ENCODE measurements around the gene BARHL1.

Gene BARHL1

DNA sequence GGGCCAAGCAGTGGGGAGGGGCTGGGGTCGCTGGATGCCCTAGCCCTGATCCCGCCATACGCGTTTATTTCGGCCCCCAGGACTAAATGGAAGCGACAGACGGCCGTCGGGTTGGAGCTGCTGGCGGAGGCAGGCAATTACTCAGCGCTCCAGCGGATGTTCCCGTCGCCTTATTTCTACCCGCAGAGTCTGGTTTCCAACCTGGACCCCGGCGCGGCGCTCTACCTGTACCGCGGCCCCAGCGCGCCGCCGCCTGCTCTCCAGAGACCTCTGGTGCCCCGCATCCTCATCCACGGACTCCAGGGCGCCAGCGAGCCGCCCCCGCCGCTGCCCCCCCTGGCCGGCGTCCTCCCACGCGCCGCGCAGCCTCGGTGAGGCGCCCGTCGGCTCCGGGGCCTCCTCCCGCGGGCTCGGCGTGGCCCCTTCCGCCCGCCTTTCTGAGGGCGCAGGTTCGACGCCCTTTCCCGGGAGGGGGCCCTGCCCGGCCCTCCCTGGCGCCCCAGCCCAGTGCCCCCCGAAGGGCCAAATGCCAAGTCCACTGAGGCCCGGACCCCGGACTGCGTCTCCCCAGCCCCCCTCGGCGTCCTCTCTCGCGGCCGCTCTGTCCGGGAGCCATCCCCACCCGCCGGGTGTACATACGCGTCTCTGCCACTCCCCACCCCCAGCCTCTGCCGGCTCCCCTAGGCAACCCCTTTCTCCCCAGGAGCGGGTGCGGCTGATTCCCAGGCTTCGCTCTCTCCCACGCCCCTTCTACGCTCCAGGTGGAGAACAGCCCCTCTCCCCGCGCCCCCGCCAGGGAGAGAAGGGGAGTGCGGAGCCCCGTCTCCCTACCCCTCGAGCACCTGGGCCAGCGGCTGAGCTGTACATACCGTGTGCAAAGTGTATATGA, 7.0 kb downstream of the BARHL1 start:
- peaks cover 13% of the 10 kb centered on the region for H3K4me1 ChIP-seq (ENCODE audit: control insufficient read depth, low read depth, low read length)
- peaks cover 75% of the 10 kb centered on the region for H3K27me3 ChIP-seq (ENCODE audit: insufficient read depth, low read length, poor library complexity)
- no peak overlapping the region for H3K56ac ChIP-seq (ENCODE audit: low read length)
- no peaks in the 10 kb centered on the region for H3K79me2 ChIP-seq (ENCODE audit: control insufficient read depth, insufficient read depth, low read length)
- no CpG with 5 or more reads among the region's 83 CpGs for WGBS (ENCODE audit: extremely low coverage, insufficient coverage, low lambda C conversion rate)
- no peak overlapping the region for H2BK15ac ChIP-seq (replicated peaks; ENCODE audit: low read depth)
- H4K5ac ChIP-seq (ENCODE audit: low read length) = no peak overlapping the region
- no peak overlapping the region for H3K4ac ChIP-seq (ENCODE audit: low read depth, low read length)
- H3K4me3 ChIP-seq (ENCODE audit: low read length) = no peak overlapping the region
- no peak overlapping the region for H2AK5ac ChIP-seq (ENCODE audit: low read length)
- DNase-seq = no peak
- no peak overlapping the region for H4K8ac ChIP-seq (ENCODE audit: low read depth, low read length)
- no peak overlapping the region for H3K18ac ChIP-seq (ENCODE audit: low read length)
- no peak overlapping the region for H3K27ac ChIP-seq (ENCODE audit: low read depth, low read length)
- H3K36me3 ChIP-seq (ENCODE audit: control insufficient read depth, insufficient read depth, low read length) = no peaks in the 10 kb centered on the region
- H3K23ac ChIP-seq (ENCODE audit: low read length) = no peak overlapping the region
- no peaks in the 10 kb centered on the region for H3K79me1 ChIP-seq (ENCODE audit: low read length)
- H3K9ac ChIP-seq (ENCODE audit: low read length) = no peak overlapping the region
- no peak overlapping the region for H2BK5ac ChIP-seq (ENCODE audit: low read length)
- H3K4me2 ChIP-seq (ENCODE audit: low read length) = no peak overlapping the region
- H2BK120ac ChIP-seq (ENCODE audit: low read depth, low read length) = no peak overlapping the region

DNA sequence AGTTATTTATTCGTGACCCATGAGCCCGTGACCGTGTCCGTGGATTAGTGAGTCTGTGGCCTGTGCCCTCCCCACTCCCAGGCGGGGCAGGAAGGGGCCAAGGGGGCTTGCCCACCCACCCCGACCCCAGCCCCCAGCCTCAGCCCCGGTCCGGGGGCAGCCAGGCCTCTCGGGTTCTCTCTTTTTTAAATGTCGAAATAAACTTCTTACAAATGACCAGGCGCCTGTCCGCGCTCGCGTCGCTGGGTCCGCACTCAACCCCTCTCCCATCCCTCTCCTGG, 7.6 kb downstream of the BARHL1 start:
- H2AK5ac ChIP-seq (ENCODE audit: low read length) = no peak overlapping the region
- no peak overlapping the region for H3K4me2 ChIP-seq (ENCODE audit: low read length)
- no peak overlapping the region for H2BK120ac ChIP-seq (ENCODE audit: low read depth, low read length)
- H3K79me1 ChIP-seq (ENCODE audit: low read length) = no peaks in the 10 kb centered on the region
- H3K4me3 ChIP-seq (ENCODE audit: low read length) = no peak overlapping the region
- H3K56ac ChIP-seq (ENCODE audit: low read length) = no peak overlapping the region
- no peak overlapping the region for H2BK5ac ChIP-seq (ENCODE audit: low read length)
- H3K27ac ChIP-seq (ENCODE audit: low read depth, low read length) = no peak overlapping the region
- peaks cover 70% of the 10 kb centered on the region for H3K27me3 ChIP-seq (ENCODE audit: insufficient read depth, low read length, poor library complexity)
- no peaks in the 10 kb centered on the region for H3K36me3 ChIP-seq (ENCODE audit: control insufficient read depth, insufficient read depth, low read length)
- H4K8ac ChIP-seq (ENCODE audit: low read depth, low read length) = no peak overlapping the region
- H3K23ac ChIP-seq (ENCODE audit: low read length) = no peak overlapping the region
- H3K4me1 ChIP-seq (ENCODE audit: control insufficient read depth, low read depth, low read length) = peaks cover 13% of the 10 kb centered on the region
- DNase-seq = no peak
- H3K18ac ChIP-seq (ENCODE audit: low read length) = no peak overlapping the region
- H3K79me2 ChIP-seq (ENCODE audit: control insufficient read depth, insufficient read depth, low read length) = no peaks in the 10 kb centered on the region
- no peak overlapping the region for H3K4ac ChIP-seq (ENCODE audit: low read depth, low read length)
- no CpG with 5 or more reads among the region's 17 CpGs for WGBS (ENCODE audit: extremely low coverage, insufficient coverage, low lambda C conversion rate)
- H2BK15ac ChIP-seq (replicated peaks; ENCODE audit: low read depth) = no peak overlapping the region
- no peak overlapping the region for H4K5ac ChIP-seq (ENCODE audit: low read length)
- H3K9ac ChIP-seq (ENCODE audit: low read length) = no peak overlapping the region

- DNase-seq = no peak
- Histone ChIP-seq H3K4me3 (ENCODE audit: low read length) (no peak overlapping the region), H2BK5ac (ENCODE audit: low read length) (no peak overlapping the region), H2AK5ac (ENCODE audit: low read length) (no peak overlapping the region), H3K27ac (ENCODE audit: low read depth, low read length) (no peak overlapping the region), H2BK120ac (ENCODE audit: low read depth, low read length) (no peak overlapping the region), H3K79me1 (ENCODE audit: low read length) (no peaks in the 10 kb centered on the region), H3K23ac (ENCODE audit: low read length) (peak overlapping the region; percentile 83), H2BK15ac (replicated peaks; ENCODE audit: low read depth) (no peak overlapping the region), H3K4me2 (ENCODE audit: low read length) (no peak overlapping the region), H3K56ac (ENCODE audit: low read length) (peak overlapping the region; percentile 25), H3K18ac (ENCODE audit: low read length) (no peak overlapping the region), H4K8ac (ENCODE audit: low read depth, low read length) (no peak overlapping the region), H3K27me3 (ENCODE audit: insufficient read depth, low read length, poor library complexity) (peaks cover 64% of the 10 kb centered on the region), H3K4me1 (ENCODE audit: control insufficient read depth, low read depth, low read length) (peaks cover 13% of the 10 kb centered on the region), H3K36me3 (ENCODE audit: control insufficient read depth, insufficient read depth, low read length) (no peaks in the 10 kb centered on the region), H4K5ac (ENCODE audit: low read length) (no peak overlapping the region), H3K79me2 (ENCODE audit: control insufficient read depth, insufficient read depth, low read length) (no peaks in the 10 kb centered on the region), H3K4ac (ENCODE audit: low read depth, low read length) (no peak overlapping the region), H3K9ac (ENCODE audit: low read length) (no peak overlapping the region)
- WGBS (ENCODE audit: extremely low coverage, insufficient coverage, low lambda C conversion rate) = no CpG with 5 or more reads among the region's 73 CpGs
Measured at GRCh38 chr9:132590318-132591182, 8.1 kb downstream of the BARHL1 start.

GRCh38 chr9:132591244-132591643, 8.8 kb downstream of the BARHL1 start:
- peaks cover 13% of the 10 kb centered on the region for H3K4me1 ChIP-seq (ENCODE audit: control insufficient read depth, low read depth, low read length)
- peaks cover 57% of the 10 kb centered on the region for H3K27me3 ChIP-seq (ENCODE audit: insufficient read depth, low read length, poor library complexity)
- H3K79me1 ChIP-seq (ENCODE audit: low read length) = no peaks in the 10 kb centered on the region
- no peak overlapping the region for H3K4me3 ChIP-seq (ENCODE audit: low read length)
- DNase-seq = no peak
- H4K8ac ChIP-seq (ENCODE audit: low read depth, low read length) = no peak overlapping the region
- H3K36me3 ChIP-seq (ENCODE audit: control insufficient read depth, insufficient read depth, low read length) = no peaks in the 10 kb centered on the region
- H2AK5ac ChIP-seq (ENCODE audit: low read length) = no peak overlapping the region
- H3K4ac ChIP-seq (ENCODE audit: low read depth, low read length) = no peak overlapping the region
- no peak overlapping the region for H4K5ac ChIP-seq (ENCODE audit: low read length)
- no CpG with 5 or more reads among the region's 6 CpGs for WGBS (ENCODE audit: extremely low coverage, insufficient coverage, low lambda C conversion rate)
- H2BK120ac ChIP-seq (ENCODE audit: low read depth, low read length) = no peak overlapping the region
- no peak overlapping the region for H3K9ac ChIP-seq (ENCODE audit: low read length)
- H3K79me2 ChIP-seq (ENCODE audit: control insufficient read depth, insufficient read depth, low read length) = no peaks in the 10 kb centered on the region
- no peak overlapping the region for H2BK5ac ChIP-seq (ENCODE audit: low read length)
- no peak overlapping the region for H3K23ac ChIP-seq (ENCODE audit: low read length)
- H3K18ac ChIP-seq (ENCODE audit: low read length) = no peak overlapping the region
- no peak overlapping the region for H3K27ac ChIP-seq (ENCODE audit: low read depth, low read length)
- H3K56ac ChIP-seq (ENCODE audit: low read length) = no peak overlapping the region
- H3K4me2 ChIP-seq (ENCODE audit: low read length) = no peak overlapping the region
- no peak overlapping the region for H2BK15ac ChIP-seq (replicated peaks; ENCODE audit: low read depth)

DNA sequence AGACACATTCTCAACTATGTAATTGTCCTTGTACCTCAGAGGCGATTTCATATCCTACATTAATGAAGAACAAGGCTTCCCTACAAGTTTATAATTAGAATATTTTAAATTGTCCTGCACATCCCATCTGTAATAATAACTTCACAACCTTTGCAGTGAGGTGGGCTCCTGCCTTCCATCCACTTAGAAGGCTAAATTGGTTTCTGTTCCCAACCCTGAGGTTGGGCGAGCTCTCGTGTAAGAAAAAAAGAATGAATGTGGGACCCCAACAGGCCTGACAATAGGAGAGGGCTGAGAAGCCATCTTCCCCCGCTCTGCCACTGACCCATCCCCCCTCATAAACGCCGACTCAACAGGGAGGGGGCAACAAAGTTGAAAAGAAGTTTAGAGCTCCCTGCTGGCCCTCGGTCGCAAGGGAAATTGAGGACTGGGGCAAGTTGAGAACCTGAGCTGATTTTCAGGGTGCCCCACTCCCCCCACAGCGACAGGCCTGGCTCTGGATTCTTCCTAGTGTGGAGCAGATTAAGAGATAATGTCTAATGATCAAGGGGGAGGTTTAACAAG, 9.4 kb downstream of the BARHL1 start:
- Histone ChIP-seq H3K4me3 (ENCODE audit: low read length) (no peak overlapping the region), H2BK15ac (replicated peaks; ENCODE audit: low read depth) (no peak overlapping the region), H3K23ac (ENCODE audit: low read length) (no peak overlapping the region), H3K18ac (ENCODE audit: low read length) (no peak overlapping the region), H3K4me1 (ENCODE audit: control insufficient read depth, low read depth, low read length) (peaks cover 13% of the 10 kb centered on the region), H3K56ac (ENCODE audit: low read length) (peak overlapping the region; percentile 39), H3K79me2 (ENCODE audit: control insufficient read depth, insufficient read depth, low read length) (no peaks in the 10 kb centered on the region), H3K9ac (ENCODE audit: low read length) (no peak overlapping the region), H2BK5ac (ENCODE audit: low read length) (no peak overlapping the region), H3K36me3 (ENCODE audit: control insufficient read depth, insufficient read depth, low read length) (no peaks in the 10 kb centered on the region), H3K27me3 (ENCODE audit: insufficient read depth, low read length, poor library complexity) (peaks cover 51% of the 10 kb centered on the region), H3K79me1 (ENCODE audit: low read length) (no peaks in the 10 kb centered on the region), H3K27ac (ENCODE audit: low read depth, low read length) (no peak overlapping the region), H4K8ac (ENCODE audit: low read depth, low read length) (no peak overlapping the region), H4K5ac (ENCODE audit: low read length) (no peak overlapping the region), H3K4me2 (ENCODE audit: low read length) (no peak overlapping the region), H3K4ac (ENCODE audit: low read depth, low read length) (no peak overlapping the region), H2BK120ac (ENCODE audit: low read depth, low read length) (no peak overlapping the region), H2AK5ac (ENCODE audit: low read length) (no peak overlapping the region)
- peak; percentile 44 for DNase-seq
- no CpG with 5 or more reads among the region's 9 CpGs for WGBS (ENCODE audit: extremely low coverage, insufficient coverage, low lambda C conversion rate)

Data from mesendoderm (in vitro differentiated cells).